IPS-20b (cell line): ENCODE results near the gene CLSTN2.

Experiments
- H3K27ac ChIP-seq: one replicate; pipeline ENCODE4 v1.5.1; 2013; ENCODE audit warnings: low read length
- H3K27me3 ChIP-seq: 2 replicates; pipeline ENCODE4 v1.6.1; 2013; ENCODE audit warnings: mild to moderate bottlenecking, low read length, inconsistent platforms; ENCODE audit not compliant: insufficient read depth
- H3K36me3 ChIP-seq: 2 replicates; pipeline ENCODE4 v1.6.1; 2013; ENCODE audit warnings: low read depth, mild to moderate bottlenecking, inconsistent platforms, low read length, moderate library complexity; ENCODE audit not compliant: insufficient read depth
- H3K4me1 ChIP-seq: 2 replicates; pipeline ENCODE4 v1.6.1; 2013; ENCODE audit warnings: mild to moderate bottlenecking, control low read depth, inconsistent platforms, low read length, moderate library complexity; ENCODE audit not compliant: insufficient read depth
- H3K4me3 ChIP-seq: 2 replicates; pipeline ENCODE4 v1.5.1; 2013; ENCODE audit warnings: mild to moderate bottlenecking, low read length, inconsistent platforms
- H3K9ac ChIP-seq: 2 replicates; pipeline ENCODE4 v1.6.1; 2013; ENCODE audit warnings: low read depth, mild to moderate bottlenecking, inconsistent platforms, low read length, moderate library complexity
- H3K9me3 ChIP-seq: 2 replicates; pipeline ENCODE4 v1.6.1; 2013; ENCODE audit warnings: mild to moderate bottlenecking, low read depth, low read length, inconsistent platforms; ENCODE audit not compliant: insufficient read depth

CLSTN2 gene

GRCh38 chr3:139979991-139980390 is 45.0 kb downstream of the CLSTN2 start:
- no peaks in the 10 kb centered on the region for H3K4me1 ChIP-seq
- H3K9me3 ChIP-seq: no peaks in the 10 kb centered on the region
- H3K27me3 ChIP-seq: 0 out of 2 replicates have a peak, but pooled peaks cover 3% of the 10 kb centered on the region
- H3K9ac ChIP-seq: no peak overlapping the region
- H3K27ac ChIP-seq: no peak overlapping the region
- no peak overlapping the region for H3K4me3 ChIP-seq
- H3K36me3 ChIP-seq: no peaks in the 10 kb centered on the region

GRCh38 chr3:139982404-139982803 is 47.4 kb downstream of the CLSTN2 start:
- Histone ChIP-seq H3K36me3 (no peaks in the 10 kb centered on the region), H3K4me3 (no peak overlapping the region), H3K27ac (no peak overlapping the region), H3K27me3 (0 out of 2 replicates have a peak, but pooled peaks cover 3% of the 10 kb centered on the region), H3K9ac (no peak overlapping the region), H3K9me3 (no peaks in the 10 kb centered on the region), H3K4me1 (no peaks in the 10 kb centered on the region)

GRCh38 chr3:139985576-139985975 is 50.6 kb downstream of the CLSTN2 start:
- H3K9ac ChIP-seq: no peak overlapping the region
- H3K36me3 ChIP-seq: no peaks in the 10 kb centered on the region
- no peak overlapping the region for H3K27ac ChIP-seq
- no peak overlapping the region for H3K4me3 ChIP-seq
- H3K27me3 ChIP-seq: 0 out of 2 replicates have a peak, but pooled peaks cover 3% of the 10 kb centered on the region
- H3K4me1 ChIP-seq: no peaks in the 10 kb centered on the region
- H3K9me3 ChIP-seq: no peaks in the 10 kb centered on the region

- H3K4me1 ChIP-seq: no peaks in the 10 kb centered on the region
- H3K9me3 ChIP-seq: no peaks in the 10 kb centered on the region
- no peaks in the 10 kb centered on the region for H3K36me3 ChIP-seq
- H3K9ac ChIP-seq: no peak overlapping the region
- H3K27me3 ChIP-seq: 0 out of 2 replicates have a peak, but pooled peaks cover 3% of the 10 kb centered on the region
- no peak overlapping the region for H3K27ac ChIP-seq
- H3K4me3 ChIP-seq: no peak overlapping the region
Measured at GRCh38 chr3:139987908-139988307, 52.9 kb downstream of the CLSTN2 start.

GRCh38 chr3:139988472-139989156 is 53.6 kb downstream of the CLSTN2 start:
- H3K9me3 ChIP-seq: no peaks in the 10 kb centered on the region
- H3K4me1 ChIP-seq: no peaks in the 10 kb centered on the region
- 0 out of 2 replicates have a peak, but pooled peaks cover 3% of the 10 kb centered on the region for H3K27me3 ChIP-seq
- no peak overlapping the region for H3K9ac ChIP-seq
- H3K27ac ChIP-seq: no peak overlapping the region
- no peak overlapping the region for H3K4me3 ChIP-seq
- H3K36me3 ChIP-seq: no peaks in the 10 kb centered on the region

GRCh38 chr3:139994891-139995290 is 59.9 kb downstream of the CLSTN2 start:
- H3K4me3 ChIP-seq: no peak overlapping the region
- no peak overlapping the region for H3K9ac ChIP-seq
- no peak overlapping the region for H3K27ac ChIP-seq
- no peaks in the 10 kb centered on the region for H3K9me3 ChIP-seq
- H3K27me3 ChIP-seq: no peaks in the 10 kb centered on the region
- H3K4me1 ChIP-seq: no peaks in the 10 kb centered on the region
- H3K36me3 ChIP-seq: no peaks in the 10 kb centered on the region

- Histone ChIP-seq H3K27ac (no peak overlapping the region), H3K4me3 (no peak overlapping the region), H3K9me3 (no peaks in the 10 kb centered on the region), H3K27me3 (no peaks in the 10 kb centered on the region), H3K36me3 (no peaks in the 10 kb centered on the region), H3K9ac (no peak overlapping the region), H3K4me1 (no peaks in the 10 kb centered on the region; the same call in 1 of the 2 replicates)
Measured at GRCh38 chr3:140004271-140004670, 69.3 kb downstream of the CLSTN2 start.

GRCh38 chr3:140006331-140006730 is 71.3 kb downstream of the CLSTN2 start:
- H3K27me3 ChIP-seq: no peaks in the 10 kb centered on the region
- no peaks in the 10 kb centered on the region for H3K9me3 ChIP-seq
- no peaks in the 10 kb centered on the region for H3K36me3 ChIP-seq
- no peaks in the 10 kb centered on the region; the same call in 1 of the 2 replicates for H3K4me1 ChIP-seq
- no peak overlapping the region for H3K4me3 ChIP-seq
- no peak overlapping the region for H3K27ac ChIP-seq
- H3K9ac ChIP-seq: no peak overlapping the region

GRCh38 chr3:140007081-140007480 is 72.1 kb downstream of the CLSTN2 start:
- H3K4me1 ChIP-seq: no peaks in the 10 kb centered on the region; the same call in 1 of the 2 replicates

GRCh38 chr3:140007911-140008869 is 73.2 kb downstream of the CLSTN2 start:
- H3K4me3 ChIP-seq: no peak overlapping the region
- no peak overlapping the region for H3K27ac ChIP-seq
- H3K9ac ChIP-seq: no peak overlapping the region
- no peaks in the 10 kb centered on the region; the same call in 1 of the 2 replicates for H3K4me1 ChIP-seq
- no peaks in the 10 kb centered on the region for H3K27me3 ChIP-seq
- H3K9me3 ChIP-seq: no peaks in the 10 kb centered on the region
- no peaks in the 10 kb centered on the region for H3K36me3 ChIP-seq

More at GRCh38 chr3:140007081-140007480, 72.1 kb downstream of the CLSTN2 start:
- Histone ChIP-seq H3K4me3 (no peak overlapping the region), H3K27me3 (no peaks in the 10 kb centered on the region), H3K9me3 (no peaks in the 10 kb centered on the region), H3K27ac (no peak overlapping the region), H3K36me3 (no peaks in the 10 kb centered on the region), H3K9ac (no peak overlapping the region)

- no peaks in the 10 kb centered on the region for H3K27me3 ChIP-seq
- no peak overlapping the region for H3K27ac ChIP-seq
- H3K9me3 ChIP-seq: no peaks in the 10 kb centered on the region
- H3K4me3 ChIP-seq: no peak overlapping the region
- no peak overlapping the region for H3K9ac ChIP-seq
- no peaks in the 10 kb centered on the region for H3K36me3 ChIP-seq
- no peaks in the 10 kb centered on the region for H3K4me1 ChIP-seq
Measured at GRCh38 chr3:140010391-140010790, 75.4 kb downstream of the CLSTN2 start.
